OCI-LY1 (cell line): ENCODE measurements around the gene UPB1.
"Not testable (repeated sequence)": the region's sequence is repeated elsewhere in the genome, so short reads cannot be mapped to it uniquely, and the experiment has no call there.

Experiments used
- H2AFZ ChIP-seq: fragments of 200-600 bp; sonication (generic), shearing (Covaris generic); 2 replicates; pipeline ENCODE4 v1.6.0; 2014; ENCODE audit warnings: antibody characterized with exemption, mild to moderate bottlenecking, low read length
- H3F3A ChIP-seq: fragments of 200-600 bp; sonication (generic), shearing (Covaris generic); 2 replicates; pipeline ENCODE4 v1.6.0; 2014; ENCODE audit warnings: mild to moderate bottlenecking, antibody characterized with exemption, low read length, moderate library complexity; ENCODE audit not compliant: insufficient read depth
- H3K27ac ChIP-seq: fragments of 200-600 bp; sonication (generic); 2 replicates; pipeline ENCODE4 v1.5.1; 2014; ENCODE audit warnings: low read length, mixed run types, mild to moderate bottlenecking, low read depth; ENCODE audit not compliant: poor library complexity, severe bottlenecking
- H3K27me3 ChIP-seq: fragments of 200-600 bp; sonication (generic); 2 replicates; pipeline ENCODE4 v1.6.0; 2014; ENCODE audit warnings: antibody characterized with exemption, mild to moderate bottlenecking, low read length, moderate library complexity; ENCODE audit not compliant: insufficient read depth
- H3K36me3 ChIP-seq: fragments of 200-600 bp; sonication (generic); 2 replicates; pipeline ENCODE4 v1.6.1; 2014; ENCODE audit warnings: mild to moderate bottlenecking, antibody characterized with exemption, low read length, moderate library complexity, mixed read lengths; ENCODE audit not compliant: insufficient read depth
- H3K4me1 ChIP-seq: fragments of 200-600 bp; sonication (generic); 2 replicates; pipeline ENCODE4 v1.5.1; 2014; ENCODE audit warnings: mild to moderate bottlenecking, low read length, moderate library complexity; ENCODE audit not compliant: insufficient read depth, severe bottlenecking
- H3K4me2 ChIP-seq: fragments of 200-600 bp; sonication (generic), shearing (Covaris generic); 2 replicates; pipeline ENCODE4 v1.6.1; 2014; ENCODE audit warnings: low read length
- H3K4me3 ChIP-seq: fragments of 200-600 bp; sonication (generic); 2 replicates; pipeline ENCODE4 v1.5.1; 2014; ENCODE audit warnings: low read length, low read depth, mild to moderate bottlenecking, mixed read lengths; ENCODE audit not compliant: poor library complexity, severe bottlenecking
- H3K79me2 ChIP-seq: fragments of 200-600 bp; shearing (Covaris generic); 2 replicates; pipeline ENCODE4 v1.6.1; 2016; ENCODE audit warnings: mixed run types, low read length, mixed read lengths; ENCODE audit not compliant: insufficient read depth
- H3K9ac ChIP-seq: fragments of 200-600 bp; sonication (generic), shearing (Covaris generic); 2 replicates; pipeline ENCODE4 v1.6.1; 2014; ENCODE audit warnings: mild to moderate bottlenecking, low read length, mixed read lengths
- H3K9me2 ChIP-seq: fragments of 200-600 bp; sonication (generic), shearing (Covaris generic); 2 replicates; pipeline ENCODE4 v1.6.1; 2014; ENCODE audit warnings: low read depth, mild to moderate bottlenecking, low read length, mixed read lengths
- H3K9me3 ChIP-seq: fragments of 200-600 bp; shearing (Covaris generic); 2 replicates; pipeline ENCODE4 v1.6.1; 2014; ENCODE audit warnings: low read length, mixed read lengths
- H4K20me1 ChIP-seq: fragments of 200-600 bp; sonication (generic), shearing (Covaris generic); 2 replicates; pipeline ENCODE4 v1.6.0; 2016; ENCODE audit warnings: mild to moderate bottlenecking, low read length; ENCODE audit not compliant: insufficient read depth
- CTCF ChIP-seq: fragments of 200-600 bp; sonication (generic), shearing (Covaris generic); IDR thresholded peaks from 2 replicates; pipeline ENCODE4 v1.5.1; 2017; ENCODE audit warnings: mild to moderate bottlenecking, antibody characterized with exemption, low read length, moderate library complexity, mixed read lengths
- EZH2 ChIP-seq: fragments of 200-600 bp; sonication (generic), shearing (Covaris generic); IDR thresholded peaks from 2 replicates; pipeline ENCODE4 v1.8.0; 2017; ENCODE audit warnings: borderline replicate concordance, mixed run types, mild to moderate bottlenecking, antibody characterized with exemption, low read length, moderate library complexity, mixed read lengths

The UPB1 gene

GRCh38 chr22:24529898-24530297, 34.8 kb downstream of the UPB1 start:
- no peak overlapping the region for H2AFZ ChIP-seq
- no peaks in the 10 kb centered on the region for H3K9me2 ChIP-seq
- no peaks in the 10 kb centered on the region for H3F3A ChIP-seq
- H3K36me3 ChIP-seq = no peaks in the 10 kb centered on the region
- no peaks in the 10 kb centered on the region for H3K4me1 ChIP-seq
- no peaks in the 10 kb centered on the region for H4K20me1 ChIP-seq
- H3K9me3 ChIP-seq = no peaks in the 10 kb centered on the region
- TF ChIP-seq EZH2 = no peak
- TF ChIP-seq CTCF = no peak
- no peak overlapping the region for H3K4me3 ChIP-seq
- H3K79me2 ChIP-seq = no peaks in the 10 kb centered on the region
- H3K9ac ChIP-seq = no peak overlapping the region
- H3K27ac ChIP-seq = no peak overlapping the region
- H3K4me2 ChIP-seq = no peak overlapping the region
- H3K27me3 ChIP-seq = no peaks in the 10 kb centered on the region

- H3K9me2 ChIP-seq, H4K20me1 ChIP-seq, H3K36me3 ChIP-seq, H2AFZ ChIP-seq, H3K9me3 ChIP-seq, H3K4me2 ChIP-seq, H3K9ac ChIP-seq, H3F3A ChIP-seq, H3K27me3 ChIP-seq, H3K27ac ChIP-seq, H3K79me2 ChIP-seq, H3K4me1 ChIP-seq, H3K4me3 ChIP-seq: not testable (repeated sequence)
Measured at GRCh38 chr22:24530968-24531367, 35.8 kb downstream of the UPB1 start.

GRCh38 chr22:24532075-24532474, 36.9 kb downstream of the UPB1 start:
- TF ChIP-seq CTCF (no peak), EZH2 (no peak)
- no peaks in the 10 kb centered on the region for H3K4me1 ChIP-seq
- no peaks in the 10 kb centered on the region for H3K36me3 ChIP-seq
- no peak overlapping the region for H3K4me2 ChIP-seq
- no peak overlapping the region for H3K4me3 ChIP-seq
- H3K9me3 ChIP-seq = no peaks in the 10 kb centered on the region
- H3K27me3 ChIP-seq = no peaks in the 10 kb centered on the region
- no peaks in the 10 kb centered on the region for H3K79me2 ChIP-seq
- no peaks in the 10 kb centered on the region for H4K20me1 ChIP-seq
- H2AFZ ChIP-seq = no peak overlapping the region
- no peak overlapping the region for H3K9ac ChIP-seq
- H3K9me2 ChIP-seq = no peaks in the 10 kb centered on the region
- no peak overlapping the region for H3K27ac ChIP-seq
- H3F3A ChIP-seq = no peaks in the 10 kb centered on the region

GRCh38 chr22:24535348-24535747, 40.2 kb downstream of the UPB1 start:
- Histone ChIP-seq H3K36me3 (peaks cover 5% of the 10 kb centered on the region), H3K4me3 (no peak overlapping the region), H3K27me3 (no peaks in the 10 kb centered on the region), H3K9ac (no peak overlapping the region), H3K4me1 (no peaks in the 10 kb centered on the region), H3K9me2 (no peaks in the 10 kb centered on the region), H3K4me2 (no peak overlapping the region), H3K79me2 (no peaks in the 10 kb centered on the region), H3K27ac (no peak overlapping the region), H3K9me3 (no peaks in the 10 kb centered on the region), H2AFZ (no peak overlapping the region), H3F3A (no peaks in the 10 kb centered on the region), H4K20me1 (no peaks in the 10 kb centered on the region)
- TF ChIP-seq EZH2 (no peak), CTCF (no peak)
